ENCODE measurements around the gene TAF3. TPM values are rescaled to one million over a fixed set of nuclear protein-coding genes. Genes with fewer than 3 reads are reported as not detected.

The TAF3 gene
- total RNA-seq, 1 donor from 2014 or later = 12.6 TPM

- no peak for DNase-seq
- POLR2A ChIA-PET = interaction anchor here (0.6 kb wide), 1 partner anchor 15 kb away, joined by 3 read pairs; no protein-coding TSS in a partner anchor
These were observed 230.9 kb downstream of the TAF3 start for GRCh38 chr10:8049045-8049864.

DNA sequence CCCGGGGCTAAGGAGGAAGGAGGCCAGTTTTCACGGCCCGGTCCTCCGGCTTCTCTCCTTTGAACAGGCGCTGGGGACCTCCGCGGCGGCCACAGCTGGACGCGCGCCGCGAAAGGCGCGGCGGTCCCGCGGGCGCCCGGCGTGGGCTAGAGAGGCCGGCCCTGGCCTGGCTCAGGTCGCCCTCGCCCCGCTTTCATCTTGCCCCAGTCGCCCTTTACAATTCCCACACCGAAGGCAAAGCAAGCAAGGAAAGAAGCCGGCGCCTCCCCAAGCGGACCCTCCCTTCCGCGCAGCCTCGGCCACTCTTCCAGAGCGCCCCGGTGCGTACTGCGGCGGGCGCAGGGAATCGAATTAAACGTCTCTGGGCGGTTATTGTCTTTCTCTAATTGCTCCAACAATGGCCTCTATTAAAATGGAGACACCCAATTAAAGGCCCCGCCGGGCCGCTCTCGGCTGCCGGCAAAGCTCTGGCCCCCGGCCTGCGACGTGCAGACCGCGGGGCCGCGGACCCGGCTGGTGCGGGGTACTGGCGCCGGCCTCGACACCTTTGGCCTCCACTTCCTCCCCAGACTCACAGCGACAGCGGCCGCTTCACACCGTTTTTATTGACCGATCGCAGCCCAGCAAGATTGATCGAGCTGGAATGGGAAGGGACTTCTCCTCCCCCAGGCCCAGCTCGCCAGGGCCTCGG lies 231.7 kb downstream of the TAF3 start:
- H3K27ac Mint-ChIP-seq = no peak overlapping the region

More at GRCh38 chr10:8049045-8049864, 230.9 kb downstream of the TAF3 start:
- CTCF ChIA-PET = no interaction called here
- no peak for TF ChIP-seq CTCF (IDR thresholded peaks at IDR 0.05)
- peak overlapping the region; percentile 41 for H3K4me3 Mint-ChIP-seq
- no peaks in the 10 kb centered on the region for H3K36me3 Mint-ChIP-seq (ENCODE audit: low read depth)
- H3K9me3 Mint-ChIP-seq = no peaks in the 10 kb centered on the region
- H3K27me3 Mint-ChIP-seq = peaks cover 63% of the 10 kb centered on the region
- peaks cover 50% of the 10 kb centered on the region for H3K4me1 Mint-ChIP-seq
- ATAC-seq (ENCODE audit: low read depth) = no peak
- intact Hi-C loops (cut with micrococcal nuclease) = loop anchor here (10.0 kb wide), 1 partner anchor 524 kb away; no protein-coding TSS in a partner anchor
- H3K27ac Mint-ChIP-seq = no peak overlapping the region

GRCh38 chr10:8050556-8051108 lies 232.3 kb downstream of the TAF3 start:
- Mint-ChIP-seq H3K4me3 (peak overlapping the region; percentile 52), H3K36me3 (ENCODE audit: low read depth) (no peaks in the 10 kb centered on the region), H3K4me1 (peaks cover 45% of the 10 kb centered on the region), H3K27ac (no peak overlapping the region), H3K27me3 (peaks cover 54% of the 10 kb centered on the region), H3K9me3 (no peaks in the 10 kb centered on the region)
- ChIA-PET POLR2A (interaction anchor here (0.6 kb wide), 1 partner anchor 10 kb away, joined by 4 read pairs; no protein-coding TSS in a partner anchor), CTCF (interaction anchor here (0.7 kb wide), 2 partner anchors 108 to 1009 kb away, joined by 3 read pairs; no protein-coding TSS in a partner anchor)
- no peak for TF ChIP-seq CTCF (IDR thresholded peaks at IDR 0.05)
- no peak for ATAC-seq (ENCODE audit: low read depth)
- DNase-seq = no peak
- intact Hi-C loops (cut with micrococcal nuclease) = loop anchor here (10.0 kb wide), 4 partner anchors 176 to 1154 kb away; partner anchors contain the start of genes ATP5F1C, KIN and SFMBT2

More for the DNA sequence above, 231.7 kb downstream of the TAF3 start:
- intact Hi-C loops (cut with micrococcal nuclease) = loop anchor here (10.0 kb wide), 5 partner anchors 175 to 1155 kb away; partner anchors contain the start of genes ATP5F1C, KIN and SFMBT2
- H3K4me3 Mint-ChIP-seq = peak overlapping the region; percentile 52
- DNase-seq (no peak), ATAC-seq (ENCODE audit: low read depth) (no peak)
- no peak for TF ChIP-seq CTCF (IDR thresholded peaks at IDR 0.05)
- H3K9me3 Mint-ChIP-seq = no peaks in the 10 kb centered on the region
- H3K4me1 Mint-ChIP-seq = peaks cover 47% of the 10 kb centered on the region
- ChIA-PET CTCF (interaction anchor here (0.7 kb wide), 2 partner anchors 107 to 1010 kb away, joined by 3 read pairs; no protein-coding TSS in a partner anchor), POLR2A (interaction anchor here (0.6 kb wide), 1 partner anchor 10 kb away, joined by 4 read pairs; no protein-coding TSS in a partner anchor)
- peaks cover 57% of the 10 kb centered on the region for H3K27me3 Mint-ChIP-seq
- no peaks in the 10 kb centered on the region for H3K36me3 Mint-ChIP-seq (ENCODE audit: low read depth)

DNA sequence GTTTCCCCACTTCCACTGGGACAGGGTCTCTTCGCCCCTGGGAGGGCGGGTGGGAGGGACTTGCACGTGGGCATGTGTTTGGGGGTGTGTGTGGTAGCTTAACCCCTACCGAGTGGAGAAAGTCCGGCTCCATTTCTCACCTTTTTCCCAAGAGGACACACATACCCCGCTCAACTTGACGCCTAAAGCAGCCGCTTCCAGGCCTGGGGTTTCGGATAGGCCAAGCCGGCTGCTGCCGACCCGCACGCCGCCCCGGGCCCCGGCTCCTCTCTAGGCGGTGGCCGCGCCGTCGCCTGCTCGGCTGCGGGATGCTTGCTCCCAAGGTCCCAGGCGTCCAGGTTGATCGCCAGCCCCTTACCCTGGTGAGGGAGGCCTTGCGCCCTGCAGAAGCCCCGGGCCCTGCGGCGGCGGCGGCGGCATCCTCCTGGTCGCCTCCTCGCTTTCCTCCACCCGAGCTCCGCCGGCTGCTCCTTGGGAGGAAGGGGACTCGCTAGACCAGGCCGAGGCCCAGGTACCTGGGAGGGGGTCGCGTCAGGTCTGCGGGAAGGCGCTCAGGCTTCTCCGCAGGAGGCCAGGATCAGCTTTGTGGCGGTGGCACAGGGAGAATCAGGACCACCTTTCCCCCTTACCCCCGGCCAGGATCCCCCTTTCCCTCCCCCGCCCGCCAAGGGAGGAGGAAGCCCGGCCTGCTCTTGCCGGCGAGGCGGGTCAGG lies 233.0 kb downstream of the TAF3 start:
- H3K27me3 Mint-ChIP-seq = peaks cover 47% of the 10 kb centered on the region
- H3K4me3 Mint-ChIP-seq = no peak overlapping the region
- H3K9me3 Mint-ChIP-seq = no peaks in the 10 kb centered on the region
- intact Hi-C loops (cut with micrococcal nuclease) = loop anchor here (10.0 kb wide), 4 partner anchors 176 to 1154 kb away; partner anchors contain the start of genes ATP5F1C, KIN and SFMBT2
- ATAC-seq (ENCODE audit: low read depth) (no peak), DNase-seq (no peak)
- CTCF ChIA-PET = no interaction called here
- no peak overlapping the region for H3K27ac Mint-ChIP-seq
- TF ChIP-seq CTCF (IDR thresholded peaks at IDR 0.05) = no peak
- no peaks in the 10 kb centered on the region for H3K36me3 Mint-ChIP-seq (ENCODE audit: low read depth)
- POLR2A ChIA-PET = no interaction called here
- H3K4me1 Mint-ChIP-seq = peaks cover 42% of the 10 kb centered on the region

Data from activated B cell treated with CpG ODN at 0.5 μM for 24 hours (primary cell).